ENCODE results near the gene SORCS1. TPM values are rescaled to one million over a fixed set of nuclear protein-coding genes. Genes with fewer than 3 reads are reported as not detected.

Gene SORCS1
- total and polyA plus RNA-seq, 2 of the 8 experiments (the other 6 are each of a cell fraction or from before 2014, with no cell fraction given) = 4.1 to 4.6 TPM

DNA sequence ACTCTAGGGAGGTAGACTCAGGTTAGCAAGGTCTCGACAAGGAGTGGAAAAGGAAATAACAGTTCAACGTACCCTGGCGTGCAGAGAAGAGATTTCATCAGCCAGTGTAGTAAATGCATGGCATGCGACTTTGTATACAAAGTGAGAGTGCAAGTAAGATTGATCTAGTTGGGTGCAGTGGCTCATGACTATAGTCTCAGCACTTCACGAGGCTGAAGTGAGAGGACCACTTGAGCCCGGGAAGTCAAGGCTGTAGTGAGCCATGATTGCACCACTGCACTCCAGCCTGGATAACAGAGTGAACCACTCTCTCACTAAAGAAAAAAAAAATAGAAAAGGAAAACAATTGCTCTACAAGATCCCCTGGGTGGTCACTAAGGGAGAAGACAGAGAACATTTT lies 528.6 kb downstream of the SORCS1 start:
- Histone ChIP-seq H2BK12ac (ENCODE audit: low read depth, low read length) (no peak overlapping the region), H2AK5ac (ENCODE audit: low read depth, low read length) (no peak overlapping the region), H3K4me1 (replicated peaks in 1 of 4; ENCODE audit: control insufficient read depth in 3 of 4, insufficient read depth in 4 of 4, low read length in 3 of 4) (no peaks in the 10 kb centered on the region), H4K8ac (ENCODE audit: extremely low read depth, insufficient read depth, low read length) (no peak overlapping the region), H3K9ac (replicated peaks in 1 of 4; ENCODE audit: extremely low read depth in 1 of 4, low read depth in 3 of 4, low read length in 3 of 4) (no peak overlapping the region), H3K27ac (ENCODE audit: low read depth, low read length) (no peak overlapping the region), H4K20me1 (replicated peaks in 1 of 2; ENCODE audit: control insufficient read depth in 1 of 2, insufficient read depth in 2 of 2, low read length in 2 of 2) (no peaks in the 10 kb centered on the region), H2BK15ac (ENCODE audit: low read length) (no peak overlapping the region), H3K4me3 (ENCODE audit: extremely low read depth in 1 of 4, insufficient read depth in 2 of 4, low read depth in 3 of 4, low read length in 4 of 4) (no peak overlapping the region), H3K14ac (ENCODE audit: insufficient read length) (no peak overlapping the region), H3K4ac (replicated peaks; ENCODE audit: insufficient read length, low read depth, low read length) (no peak overlapping the region), H3K56ac (replicated peaks; ENCODE audit: insufficient read length, low read depth, low read length) (no peak overlapping the region), H3K9me3 (ENCODE audit: insufficient read depth in 2 of 2, low read depth in 1 of 2, low read length in 1 of 2) (no peaks in the 10 kb centered on the region), H2BK120ac (replicated peaks; ENCODE audit: low read depth, low read length) (no peak overlapping the region), H3K4me2 (ENCODE audit: insufficient read depth in 1 of 2, low read depth in 2 of 2, low read length in 2 of 2) (no peak overlapping the region), H2BK5ac (ENCODE audit: low read depth, low read length) (no peak overlapping the region), H3K23ac (ENCODE audit: insufficient read length) (no peak overlapping the region), H4K5ac (ENCODE audit: insufficient read length, low read depth, low read length) (no peak overlapping the region), H3K18ac (ENCODE audit: extremely low read depth, low read length) (no peak overlapping the region), H2AFZ (ENCODE audit: low read length) (no peak overlapping the region), H3K36me3 (ENCODE audit: control insufficient read depth in 2 of 4, insufficient read depth in 4 of 4, low read length in 3 of 4) (no peaks in the 10 kb centered on the region), H3K27me3 (replicated peaks in 1 of 4; ENCODE audit: control insufficient read depth in 3 of 4, extremely low read depth in 1 of 4, insufficient read depth in 3 of 4, low read length in 3 of 4) (no peaks in the 10 kb centered on the region), H3K23me2 (ENCODE audit: low read depth, low read length) (no peaks in the 10 kb centered on the region), H3K79me1 (ENCODE audit: low read depth, low read length) (no peaks in the 10 kb centered on the region), H3K79me2 (ENCODE audit: control insufficient read depth in 1 of 2, insufficient read depth in 2 of 2, low read length in 2 of 2) (no peaks in the 10 kb centered on the region), H2BK20ac (ENCODE audit: low read length) (no peak overlapping the region), H4K91ac (replicated peaks; ENCODE audit: insufficient read length, low read length) (no peak overlapping the region)
- DNase-seq (ENCODE audit: low read depth in 1 of 2, low spot score in 2 of 2) (no peak), FAIRE-seq (no peak)
- CTCF ChIA-PET (ENCODE audit: partially characterized antibody) = no interaction called here
- TF ChIP-seq SIN3A (conservative IDR thresholded peaks at IDR 0.05 in 1 of 2, IDR thresholded peaks at IDR 0.05 in 1 of 2; ENCODE audit: low read depth in 1 of 2, low read length in 2 of 2) = no peak
- no peak for TF ChIP-seq PHF8 (conservative IDR thresholded peaks at IDR 0.05; ENCODE audit: low read depth, low read length)
- no peak for TF ChIP-seq SAP30 (IDR thresholded peaks at IDR 0.05; ENCODE audit: insufficient read depth, insufficient replicate concordance, low read length)
- TF ChIP-seq SUZ12 (IDR thresholded peaks at IDR 0.05; ENCODE audit: low read length) = no peak
- no peak for TF ChIP-seq NRF1 (IDR thresholded peaks at IDR 0.05; ENCODE audit: low read depth, low read length)
- TF ChIP-seq POU5F1 (IDR thresholded peaks at IDR 0.05; ENCODE audit: low read depth, low read length) = no peak
- TF ChIP-seq, protein P1, sequence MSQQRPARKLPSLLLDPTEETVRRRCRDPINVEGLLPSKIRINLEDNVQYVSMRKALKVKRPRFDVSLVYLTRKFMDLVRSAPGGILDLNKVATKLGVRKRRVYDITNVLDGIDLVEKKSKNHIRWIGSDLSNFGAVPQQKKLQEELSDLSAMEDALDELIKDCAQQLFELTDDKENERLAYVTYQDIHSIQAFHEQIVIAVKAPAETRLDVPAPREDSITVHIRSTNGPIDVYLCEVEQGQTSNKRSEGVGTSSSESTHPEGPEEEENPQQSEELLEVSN (IDR thresholded peaks at IDR 0.05) = no peak
- no peak for TF ChIP-seq GTF2F1 (IDR thresholded peaks at IDR 0.05; ENCODE audit: borderline replicate concordance, low read depth, low read length)
- TF ChIP-seq ASH2L (IDR thresholded peaks at IDR 0.05; ENCODE audit: low read length) = no peak
- TF ChIP-seq GABPA (IDR thresholded peaks at IDR 0.05; ENCODE audit: borderline replicate concordance, insufficient read depth, low read length) = no peak
- no peak for TF ChIP-seq TCF12 (IDR thresholded peaks at IDR 0.05; ENCODE audit: low read depth, low read length)
- no peak for TF ChIP-seq KDM5A (IDR thresholded peaks at IDR 0.05; ENCODE audit: low read length)
- TF ChIP-seq HDAC2 (IDR thresholded peaks at IDR 0.05; ENCODE audit: borderline replicate concordance in 1 of 2, low read depth in 2 of 2, low read length in 2 of 2) = no peak
- WGBS, 2 experiments (ENCODE audit: extremely low coverage in 1 of 2, insufficient coverage in 1 of 2, insufficient read length in 1 of 2, insufficient replicate concordance in 2 of 2, low coverage in 1 of 2, low lambda C conversion rate in 2 of 2, missing lambda C conversion rate in 1 of 2) = 87% methylated on average over 6 of the region's 6 CpGs; no CpG with 5 or more reads in 1 of the 2 experiments
- POLR2A ChIA-PET (ENCODE audit: partially characterized antibody) = no interaction called here
